Measurements from ENCODE around the gene DRD2. TPM values are rescaled to one million over a fixed set of nuclear protein-coding genes. Genes with fewer than 3 reads are reported as not detected.

The DRD2 gene
- total RNA-seq, 1 donor: not detected

DNA sequence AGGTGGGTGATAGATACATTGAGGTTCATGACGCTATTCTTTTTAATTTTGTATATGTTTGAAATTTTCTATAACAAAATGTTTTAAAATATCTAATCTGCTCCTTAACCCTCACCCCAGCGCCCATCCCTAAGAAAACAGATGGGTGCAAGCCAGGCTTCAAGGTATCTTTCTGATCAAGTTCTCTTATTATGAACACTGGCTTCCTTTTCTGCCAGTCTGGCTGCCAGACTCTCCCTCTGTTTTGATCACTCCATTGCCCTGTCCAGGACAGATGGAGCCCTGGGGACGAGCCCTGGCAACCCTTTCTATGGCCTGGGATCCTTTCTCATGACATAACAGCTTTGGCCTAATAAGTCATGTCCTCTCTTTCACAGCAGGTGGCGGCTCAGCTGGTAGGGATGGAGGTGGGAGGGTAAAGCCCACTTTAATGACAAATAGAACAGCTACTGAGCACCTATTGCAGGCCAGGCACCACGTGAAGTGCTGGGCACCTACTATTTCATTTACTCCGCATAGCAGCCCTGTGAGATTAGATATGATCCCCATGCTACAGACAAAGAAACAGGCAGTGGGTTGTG lies 38.4 kb downstream of the DRD2 start:
- DNase-seq (ENCODE audit: low read depth): no peak
- no peak overlapping the region for H3K4me3 ChIP-seq (ENCODE audit: low read depth, low read length)
- no peak for TF ChIP-seq CTCF (IDR thresholded peaks at IDR 0.05; ENCODE audit: insufficient read depth, low read depth, low read length)

DNA sequence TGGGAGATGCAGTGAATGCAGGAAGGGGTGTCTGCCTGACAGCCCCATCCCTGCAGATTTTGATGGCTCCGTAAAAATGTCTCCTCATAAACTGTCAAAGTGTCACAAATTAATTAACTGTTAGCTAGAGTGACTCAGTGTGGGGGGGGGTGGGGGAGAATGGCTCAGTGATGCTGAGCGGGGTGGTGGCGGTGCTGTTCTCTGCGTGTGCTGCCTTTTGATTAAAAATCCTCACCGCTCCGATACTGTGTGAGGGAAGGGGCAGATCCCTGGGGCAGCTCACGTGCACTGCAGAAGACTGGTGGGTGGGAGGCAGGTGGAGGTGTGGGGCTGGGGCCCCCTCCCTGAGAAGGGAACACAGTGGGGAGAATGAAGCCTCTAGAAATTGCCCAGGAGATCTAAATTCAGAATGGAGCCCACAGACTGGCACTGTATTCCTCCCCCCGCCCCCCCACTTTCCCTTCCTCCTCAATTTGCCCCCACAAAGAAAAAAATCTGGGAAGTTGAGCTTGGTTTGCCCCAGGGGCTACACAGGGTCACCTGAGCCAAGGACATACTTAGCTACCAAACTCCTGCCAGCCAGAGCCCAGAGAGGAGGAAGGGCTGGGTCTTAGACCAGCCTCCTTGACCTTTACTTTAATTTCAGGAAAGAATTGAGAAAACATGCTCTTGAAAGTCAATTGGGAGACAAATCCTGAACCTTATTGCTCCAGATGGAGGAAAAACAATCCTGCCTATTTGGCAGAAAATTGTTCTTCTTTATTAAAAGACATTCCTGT lies 39.8 kb downstream of the DRD2 start:
- no peak overlapping the region for H3K4me3 ChIP-seq (ENCODE audit: low read depth, low read length)
- DNase-seq (ENCODE audit: low read depth): no peak
- TF ChIP-seq CTCF (IDR thresholded peaks at IDR 0.05; ENCODE audit: insufficient read depth, low read depth, low read length): no peak

- H3K4me3 ChIP-seq (ENCODE audit: low read depth, low read length): no peak overlapping the region
- DNase-seq (ENCODE audit: low read depth): no peak
- TF ChIP-seq CTCF (IDR thresholded peaks at IDR 0.05; ENCODE audit: insufficient read depth, low read depth, low read length): no peak
Measured at GRCh38 chr11:113431746-113432145, 43.5 kb downstream of the DRD2 start.

- no peak for DNase-seq (ENCODE audit: low read depth)
- TF ChIP-seq CTCF (IDR thresholded peaks at IDR 0.05; ENCODE audit: insufficient read depth, low read depth, low read length): no peak
- no peak overlapping the region for H3K4me3 ChIP-seq (ENCODE audit: low read depth, low read length)
Measured at GRCh38 chr11:113426686-113427085, 48.5 kb downstream of the DRD2 start.

GRCh38 chr11:113420808-113421207 lies 54.4 kb downstream of the DRD2 start:
- TF ChIP-seq CTCF (IDR thresholded peaks at IDR 0.05; ENCODE audit: insufficient read depth, low read depth, low read length): no peak
- no peak overlapping the region for H3K4me3 ChIP-seq (ENCODE audit: low read depth, low read length)
- DNase-seq (ENCODE audit: low read depth): no peak

DNA sequence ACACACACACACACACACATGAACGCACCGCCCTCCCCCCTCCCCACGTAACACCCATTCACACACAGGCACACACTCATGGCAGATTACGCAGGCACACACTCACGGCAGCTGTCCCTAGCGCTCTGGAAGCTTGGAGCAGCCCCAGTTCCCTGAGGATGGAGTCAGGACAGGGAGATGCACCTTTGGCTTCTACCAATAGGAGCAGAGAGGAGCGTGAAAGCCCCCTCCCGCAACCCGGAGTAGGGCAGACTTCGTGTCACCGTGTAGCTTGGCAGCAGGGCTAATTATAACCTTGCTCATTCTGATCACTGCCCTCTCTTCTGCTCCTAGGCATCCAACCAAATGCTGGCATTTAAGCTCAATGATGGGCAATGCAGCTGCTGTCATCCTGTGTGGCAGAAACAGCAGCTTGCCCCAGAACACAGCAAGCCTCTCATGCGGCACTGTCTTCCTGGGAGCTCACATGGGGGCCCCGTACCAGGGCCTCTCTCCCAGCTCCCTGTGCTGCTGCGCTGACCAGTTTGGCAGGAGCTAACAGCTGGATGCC lies 55.7 kb downstream of the DRD2 start:
- H3K4me3 ChIP-seq (ENCODE audit: low read depth, low read length): no peak overlapping the region
- TF ChIP-seq CTCF (IDR thresholded peaks at IDR 0.05; ENCODE audit: insufficient read depth, low read depth, low read length): no peak
- DNase-seq (ENCODE audit: low read depth): no peak
